ENCODE data around the gene FCGR3B.
"Not testable (repeated sequence)": the region's sequence is repeated elsewhere in the genome, so short reads cannot be mapped to it uniquely, and the experiment has no call there.

The FCGR3B gene

GRCh38 chr1:161653541-161653940 lies 22.6 kb upstream of the FCGR3B start:
- H3K4me1 ChIP-seq (ENCODE audit: control extremely low read depth in 1 of 4, control insufficient read depth in 4 of 4, insufficient read depth in 4 of 4, low read length in 3 of 4); POLR2A ChIA-PET; H3K27ac ChIP-seq (ENCODE audit: insufficient read depth in 1 of 2, low read depth in 1 of 2, low read length in 2 of 2, poor library complexity in 1 of 2, severe bottlenecking in 2 of 2); CTCF ChIA-PET; H3K4me3 ChIP-seq (ENCODE audit: control insufficient read depth in 1 of 7, extremely low read depth in 1 of 7, insufficient read depth in 4 of 7, low read depth in 2 of 7, low read length in 6 of 7); DNase-seq; H3K27me3 ChIP-seq (replicated peaks in 2 of 5; ENCODE audit: control insufficient read depth in 4 of 5, insufficient read depth in 5 of 5, low read length in 4 of 5); H3K36me3 ChIP-seq (ENCODE audit: control insufficient read depth in 4 of 4, insufficient read depth in 4 of 4, low read length in 3 of 4); H3K9me3 ChIP-seq (ENCODE audit: control extremely low read depth in 1 of 5, control insufficient read depth in 4 of 5, insufficient read depth in 2 of 5, low read depth in 1 of 5, low read length in 4 of 5): not testable (repeated sequence)
- WGBS (ENCODE audit: insufficient coverage), result no CpG with 5 or more reads among the region's 7 CpGs

GRCh38 chr1:161647507-161648360 lies 16.8 kb upstream of the FCGR3B start:
- H3K36me3 ChIP-seq (ENCODE audit: control insufficient read depth in 4 of 4, insufficient read depth in 4 of 4, low read length in 3 of 4); POLR2A ChIA-PET; H3K27ac ChIP-seq (ENCODE audit: insufficient read depth in 1 of 2, low read depth in 1 of 2, low read length in 2 of 2, poor library complexity in 1 of 2, severe bottlenecking in 2 of 2); H3K4me3 ChIP-seq (ENCODE audit: control insufficient read depth in 1 of 7, extremely low read depth in 1 of 7, insufficient read depth in 4 of 7, low read depth in 2 of 7, low read length in 6 of 7); H3K4me1 ChIP-seq (ENCODE audit: control extremely low read depth in 1 of 4, control insufficient read depth in 4 of 4, insufficient read depth in 4 of 4, low read length in 3 of 4); H3K27me3 ChIP-seq (replicated peaks in 2 of 5; ENCODE audit: control insufficient read depth in 4 of 5, insufficient read depth in 5 of 5, low read length in 4 of 5); H3K9me3 ChIP-seq (ENCODE audit: control extremely low read depth in 1 of 5, control insufficient read depth in 4 of 5, insufficient read depth in 2 of 5, low read depth in 1 of 5, low read length in 4 of 5): not testable (repeated sequence)
- DNase-seq, result peak; percentile 24 to 59 (median 57)
- CTCF ChIA-PET, result interaction anchor here (0.9 to 2.3 kb wide), 4 partner anchors 90 to 163 kb away, joined by 3 to 14 read pairs (median 6); no protein-coding TSS in a partner anchor
- WGBS (ENCODE audit: insufficient coverage), result 52% methylated on average over 4 of the region's 13 CpGs

- no CpG with 5 or more reads among the region's 1 CpG for WGBS (ENCODE audit: insufficient coverage)
- H3K9me3 ChIP-seq (ENCODE audit: control extremely low read depth in 1 of 5, control insufficient read depth in 4 of 5, insufficient read depth in 2 of 5, low read depth in 1 of 5, low read length in 4 of 5); H3K36me3 ChIP-seq (ENCODE audit: control insufficient read depth in 4 of 4, insufficient read depth in 4 of 4, low read length in 3 of 4); H3K27ac ChIP-seq (ENCODE audit: insufficient read depth in 1 of 2, low read depth in 1 of 2, low read length in 2 of 2, poor library complexity in 1 of 2, severe bottlenecking in 2 of 2); H3K27me3 ChIP-seq (replicated peaks in 2 of 5; ENCODE audit: control insufficient read depth in 4 of 5, insufficient read depth in 5 of 5, low read length in 4 of 5); POLR2A ChIA-PET; H3K4me3 ChIP-seq (ENCODE audit: control insufficient read depth in 1 of 7, extremely low read depth in 1 of 7, insufficient read depth in 4 of 7, low read depth in 2 of 7, low read length in 6 of 7); DNase-seq; H3K4me1 ChIP-seq (ENCODE audit: control extremely low read depth in 1 of 4, control insufficient read depth in 4 of 4, insufficient read depth in 4 of 4, low read length in 3 of 4): not testable (repeated sequence)
- CTCF ChIA-PET, result interaction anchor here (0.9 to 1.6 kb wide), 3 partner anchors 94 to 160 kb away, joined by 3 to 8 read pairs (median 3); no protein-coding TSS in a partner anchor
Measured at GRCh38 chr1:161644855-161645254, 13.9 kb upstream of the FCGR3B start.

GRCh38 chr1:161643481-161644208 lies 12.7 kb upstream of the FCGR3B start:
- H3K4me3 ChIP-seq (ENCODE audit: control insufficient read depth in 1 of 7, extremely low read depth in 1 of 7, insufficient read depth in 4 of 7, low read depth in 2 of 7, low read length in 6 of 7); H3K27ac ChIP-seq (ENCODE audit: insufficient read depth in 1 of 2, low read depth in 1 of 2, low read length in 2 of 2, poor library complexity in 1 of 2, severe bottlenecking in 2 of 2); H3K36me3 ChIP-seq (ENCODE audit: control insufficient read depth in 4 of 4, insufficient read depth in 4 of 4, low read length in 3 of 4); POLR2A ChIA-PET; H3K4me1 ChIP-seq (ENCODE audit: control extremely low read depth in 1 of 4, control insufficient read depth in 4 of 4, insufficient read depth in 4 of 4, low read length in 3 of 4); DNase-seq; H3K9me3 ChIP-seq (ENCODE audit: control extremely low read depth in 1 of 5, control insufficient read depth in 4 of 5, insufficient read depth in 2 of 5, low read depth in 1 of 5, low read length in 4 of 5); H3K27me3 ChIP-seq (replicated peaks in 2 of 5; ENCODE audit: control insufficient read depth in 4 of 5, insufficient read depth in 5 of 5, low read length in 4 of 5): not testable (repeated sequence)
- no CpG with 5 or more reads among the region's 5 CpGs for WGBS (ENCODE audit: insufficient coverage)
- CTCF ChIA-PET, result interaction anchor here (0.7 kb wide), 1 partner anchor 93 kb away, joined by 3 read pairs; no protein-coding TSS in a partner anchor

GRCh38 chr1:161642697-161643096 lies 11.7 kb upstream of the FCGR3B start:
- H3K4me3 ChIP-seq (ENCODE audit: control insufficient read depth in 1 of 7, extremely low read depth in 1 of 7, insufficient read depth in 4 of 7, low read depth in 2 of 7, low read length in 6 of 7); H3K27me3 ChIP-seq (replicated peaks in 2 of 5; ENCODE audit: control insufficient read depth in 4 of 5, insufficient read depth in 5 of 5, low read length in 4 of 5); H3K36me3 ChIP-seq (ENCODE audit: control insufficient read depth in 4 of 4, insufficient read depth in 4 of 4, low read length in 3 of 4); H3K27ac ChIP-seq (ENCODE audit: insufficient read depth in 1 of 2, low read depth in 1 of 2, low read length in 2 of 2, poor library complexity in 1 of 2, severe bottlenecking in 2 of 2); POLR2A ChIA-PET; H3K9me3 ChIP-seq (ENCODE audit: control extremely low read depth in 1 of 5, control insufficient read depth in 4 of 5, insufficient read depth in 2 of 5, low read depth in 1 of 5, low read length in 4 of 5); H3K4me1 ChIP-seq (ENCODE audit: control extremely low read depth in 1 of 4, control insufficient read depth in 4 of 4, insufficient read depth in 4 of 4, low read length in 3 of 4): not testable (repeated sequence)
- CTCF ChIA-PET, result interaction anchor here (0.7 kb wide), 1 partner anchor 94 kb away, joined by 3 read pairs; no protein-coding TSS in a partner anchor
- no CpG with 5 or more reads among the region's 1 CpG for WGBS (ENCODE audit: insufficient coverage)
- peak in 2 of 3 donors; percentile 46 to 57 for DNase-seq

GRCh38 chr1:161639203-161639602 lies 8.2 kb upstream of the FCGR3B start:
- H3K4me3 ChIP-seq (ENCODE audit: control insufficient read depth in 1 of 7, extremely low read depth in 1 of 7, insufficient read depth in 4 of 7, low read depth in 2 of 7, low read length in 6 of 7); H3K9me3 ChIP-seq (ENCODE audit: control extremely low read depth in 1 of 5, control insufficient read depth in 4 of 5, insufficient read depth in 2 of 5, low read depth in 1 of 5, low read length in 4 of 5); H3K27me3 ChIP-seq (replicated peaks in 2 of 5; ENCODE audit: control insufficient read depth in 4 of 5, insufficient read depth in 5 of 5, low read length in 4 of 5); H3K4me1 ChIP-seq (ENCODE audit: control extremely low read depth in 1 of 4, control insufficient read depth in 4 of 4, insufficient read depth in 4 of 4, low read length in 3 of 4); CTCF ChIA-PET; POLR2A ChIA-PET; H3K27ac ChIP-seq (ENCODE audit: insufficient read depth in 1 of 2, low read depth in 1 of 2, low read length in 2 of 2, poor library complexity in 1 of 2, severe bottlenecking in 2 of 2); DNase-seq; H3K36me3 ChIP-seq (ENCODE audit: control insufficient read depth in 4 of 4, insufficient read depth in 4 of 4, low read length in 3 of 4): not testable (repeated sequence)
- WGBS (ENCODE audit: insufficient coverage), result no CpG with 5 or more reads among the region's 2 CpGs

Measured in common myeloid progenitor, CD34-positive (primary cell).